Activated T-cell treated with anti-CD3 and anti-CD28 coated beads for 4 hours (primary cell): ENCODE results near the gene ADRA2C.

Experiments
- DNase-seq: peaks from one replicate; pipeline ENCODE4 v3.0.0-alpha.2; 2020

ADRA2C gene

DNA sequence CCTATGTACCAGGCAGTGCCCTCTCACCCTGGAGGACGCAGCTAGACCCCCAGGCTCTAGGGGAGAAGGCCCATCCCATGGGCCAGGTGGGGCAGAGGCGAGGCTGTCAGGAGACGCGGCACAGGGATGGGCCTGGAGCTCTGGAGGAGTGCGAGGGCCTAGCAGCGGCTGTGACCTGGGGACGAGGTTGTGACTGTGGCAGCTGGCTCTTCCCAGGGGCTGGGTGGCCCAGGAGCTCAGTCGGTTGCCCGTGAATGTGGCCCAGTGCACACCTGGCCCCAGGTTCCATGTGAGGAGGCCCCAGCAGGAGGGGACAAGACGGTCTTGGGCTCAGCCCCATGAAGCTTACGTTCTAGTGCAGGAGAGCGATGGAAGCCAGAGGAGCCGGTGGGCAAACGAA, 31.0 kb upstream of the ADRA2C start:
- DNase-seq, result no peak

DNA sequence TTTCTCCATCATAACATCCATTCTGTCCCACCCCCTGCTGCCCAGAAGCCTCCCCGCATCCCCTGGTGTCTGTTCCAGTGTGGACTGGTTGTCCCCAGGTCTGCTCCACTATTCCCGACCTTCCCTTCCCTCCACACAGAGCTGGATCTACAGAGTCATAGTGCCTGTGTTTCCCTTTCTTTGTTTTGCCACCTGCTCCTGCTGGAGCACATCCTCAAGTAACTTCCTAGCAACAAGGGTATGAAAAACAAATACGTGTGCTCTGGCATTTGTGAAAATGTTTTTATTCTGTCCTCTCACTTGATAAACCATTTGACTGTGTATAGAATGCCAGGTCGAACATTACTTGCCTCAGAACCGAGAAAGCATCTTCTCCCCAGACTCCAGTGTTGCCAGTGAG, 29.9 kb upstream of the ADRA2C start:
- DNase-seq, result no peak

DNA sequence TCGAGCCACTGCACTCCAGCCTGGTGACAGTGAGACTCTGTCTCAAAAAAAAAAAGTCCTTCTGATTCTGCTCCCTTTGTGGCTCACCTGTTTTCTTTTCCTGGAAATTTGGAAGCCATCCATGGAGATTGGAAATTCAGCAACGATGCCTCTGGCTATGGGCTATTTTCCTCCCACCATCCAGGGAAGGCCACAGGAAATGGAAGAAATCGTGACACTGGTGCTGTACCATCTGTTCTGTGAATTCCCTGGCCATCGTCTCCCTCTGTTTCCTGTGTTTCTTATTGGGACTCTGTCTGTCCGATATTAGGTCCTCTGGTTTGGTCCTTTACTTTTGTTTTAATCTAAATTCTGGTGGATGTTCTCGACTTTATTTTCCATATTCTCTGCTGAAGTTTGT, 29.4 kb upstream of the ADRA2C start:
- no peak for DNase-seq

DNA sequence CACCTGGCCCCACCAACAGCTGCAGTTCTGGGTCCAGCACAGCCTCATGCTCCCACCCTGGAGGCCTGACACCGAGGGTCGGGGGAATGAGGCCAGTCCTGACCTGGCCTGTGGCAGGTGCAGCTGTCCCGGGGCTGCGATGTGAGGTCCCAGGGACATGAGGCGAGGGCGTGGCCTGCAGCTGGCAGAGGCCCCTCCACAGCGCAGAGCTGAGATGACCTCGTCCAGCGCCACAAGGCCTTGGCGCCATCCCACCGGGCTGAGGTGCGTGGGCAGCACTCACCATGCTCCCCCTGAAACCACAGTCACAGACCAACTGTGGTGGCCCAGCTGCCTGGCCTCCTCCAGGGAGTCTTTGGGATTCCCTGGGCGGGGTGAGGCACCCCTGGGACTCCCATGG, 26.6 kb upstream of the ADRA2C start:
- DNase-seq, result no peak

DNA sequence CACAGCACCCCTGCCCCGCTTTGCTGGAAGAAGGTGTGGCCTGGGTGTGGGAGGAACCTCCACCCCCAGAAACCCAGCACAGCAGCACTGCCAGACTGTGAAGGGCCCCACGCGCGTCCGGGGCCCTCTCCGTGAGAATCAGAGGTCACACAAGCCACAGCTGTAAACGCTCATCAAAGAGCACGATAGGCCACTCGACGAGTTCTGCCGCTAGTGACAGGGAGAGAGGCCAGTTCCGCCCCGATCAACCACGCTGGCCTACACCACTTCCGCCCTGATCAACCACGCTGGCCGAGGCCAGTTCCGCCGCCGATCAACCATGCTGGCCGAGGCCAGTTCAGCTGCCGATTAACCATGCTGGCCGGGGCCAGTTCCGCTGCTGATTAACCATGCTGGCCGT, 25.9 kb upstream of the ADRA2C start:
- no peak for DNase-seq

DNA sequence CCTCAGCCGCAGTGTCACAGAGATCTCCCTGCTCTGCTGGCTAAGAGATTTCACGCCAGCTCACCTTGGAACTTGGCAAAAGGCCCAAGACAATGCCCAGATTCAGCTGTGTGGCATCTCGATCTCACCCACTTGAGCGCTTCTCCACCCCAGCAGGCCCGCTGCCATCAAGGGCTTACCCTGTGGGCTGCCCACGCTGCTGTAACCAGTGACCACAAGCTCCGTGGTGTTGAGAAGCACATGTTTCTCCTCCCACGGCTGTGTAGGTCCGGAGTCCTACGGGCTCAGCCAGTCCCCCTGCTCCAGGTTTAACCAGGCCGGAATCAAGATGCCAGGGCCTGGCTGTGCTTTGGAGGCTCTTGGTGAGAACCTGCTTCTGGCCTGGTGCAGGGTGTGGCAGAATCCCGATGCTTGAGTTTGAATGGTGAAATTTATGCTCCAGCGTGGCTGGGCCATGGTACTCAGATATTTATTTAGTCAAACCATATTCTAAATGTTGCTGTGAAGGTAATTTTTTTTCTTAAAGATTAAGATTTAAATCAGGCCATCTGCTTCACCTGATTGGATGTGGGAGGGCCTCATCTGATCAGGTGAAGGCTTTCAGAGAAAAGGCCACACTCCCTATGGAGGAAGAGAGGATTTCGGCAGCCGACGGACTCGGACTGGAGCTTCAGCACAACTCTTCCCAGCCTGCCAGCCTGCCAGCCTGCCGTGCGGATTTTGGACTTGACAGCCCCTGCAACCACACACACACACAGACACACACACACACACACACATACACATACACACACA, 24.8 kb upstream of the ADRA2C start:
- DNase-seq, result no peak

DNA sequence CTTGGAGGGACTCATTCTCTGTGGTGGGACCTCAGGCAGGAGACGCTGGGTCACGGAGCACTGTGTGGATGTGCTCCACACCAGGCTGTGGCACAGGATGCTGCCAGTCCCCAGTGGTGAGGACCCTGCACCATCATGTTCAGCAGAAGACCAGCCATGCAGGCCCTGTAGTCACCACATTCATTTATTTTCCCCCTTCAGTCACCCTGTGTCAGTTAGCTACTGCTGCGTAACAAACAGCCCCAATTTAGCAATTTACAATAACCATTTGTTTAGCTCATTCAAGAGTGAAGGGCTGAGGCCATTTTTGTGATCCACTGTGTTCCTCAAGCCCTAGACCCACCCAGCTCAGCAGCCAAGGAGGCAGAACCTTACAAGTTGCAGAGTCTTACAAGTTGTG, 23.6 kb upstream of the ADRA2C start:
- DNase-seq, result no peak

DNA sequence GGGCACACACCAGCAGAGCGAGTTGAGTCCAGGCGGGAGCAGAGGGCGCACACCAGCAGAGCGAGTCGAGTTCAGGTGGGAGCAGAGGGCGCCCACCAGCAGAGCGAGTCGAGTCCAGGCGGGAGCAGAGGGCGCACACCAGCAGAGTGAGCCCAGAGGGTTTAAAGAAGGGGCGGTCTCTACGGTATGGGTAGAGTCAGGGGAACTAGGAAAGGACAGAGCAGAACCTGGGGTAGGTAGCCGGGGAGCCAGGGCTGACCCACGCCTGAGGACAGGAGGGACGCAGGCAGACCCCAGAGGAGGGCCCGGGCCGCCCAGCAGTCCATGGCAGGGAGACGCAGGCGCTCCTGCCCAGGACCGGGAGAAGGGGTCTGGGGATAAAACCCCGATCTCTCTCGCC, 22.0 kb upstream of the ADRA2C start:
- no peak for DNase-seq

DNA sequence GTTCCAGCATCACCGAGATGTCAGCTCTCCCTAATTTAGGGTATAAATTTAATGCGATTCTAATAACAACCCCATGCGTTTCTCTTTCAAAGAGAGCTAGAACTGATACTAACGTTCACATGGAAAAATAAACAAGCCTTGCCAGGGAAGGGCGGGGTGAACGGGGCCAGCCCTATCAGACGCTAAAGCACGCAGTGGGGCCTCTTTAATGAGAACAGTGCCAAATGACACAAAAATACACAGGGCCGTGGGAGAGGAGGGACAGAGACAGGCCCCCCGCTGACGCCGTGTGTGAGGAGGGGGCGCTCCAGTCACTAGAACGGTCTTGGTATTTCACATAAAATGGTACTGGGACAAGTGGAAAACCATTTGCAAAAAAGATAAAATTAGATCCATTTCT, 21.3 kb upstream of the ADRA2C start:
- DNase-seq, result no peak

DNA sequence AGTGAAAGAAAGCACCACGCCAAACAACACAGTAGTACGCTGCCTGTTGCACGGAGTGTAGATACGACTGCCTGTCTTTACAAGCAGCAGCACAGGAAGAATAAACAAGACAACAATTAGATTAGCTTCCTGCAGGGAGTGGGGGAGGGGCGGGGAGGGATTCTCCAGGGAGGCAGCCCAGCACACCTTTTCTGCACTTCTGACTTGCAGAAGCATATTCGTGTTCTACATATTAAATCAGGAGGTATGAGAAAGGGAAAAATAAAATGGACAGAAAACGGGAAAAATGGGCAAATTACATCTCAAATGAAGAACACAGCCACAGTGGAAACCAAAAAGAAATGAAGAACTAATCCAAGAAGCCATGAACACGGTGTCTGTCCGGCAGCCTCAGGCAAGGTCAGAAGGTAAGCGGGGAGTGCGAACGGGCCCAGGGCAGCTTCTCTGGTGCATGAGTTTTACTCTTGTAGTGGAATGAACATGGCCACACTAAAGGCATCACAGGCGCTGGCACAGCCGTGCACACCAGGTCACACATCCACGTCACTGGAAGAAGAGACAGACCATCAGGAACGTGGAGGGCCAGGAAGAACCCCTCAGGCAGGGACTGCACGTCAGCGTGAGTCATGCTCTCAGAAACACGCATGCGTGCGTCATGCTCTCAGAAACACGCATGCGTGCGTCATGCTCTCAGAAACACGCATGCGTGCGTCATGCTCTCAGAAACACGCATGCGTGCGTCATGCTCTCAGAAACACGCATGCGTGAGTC, 20.1 kb upstream of the ADRA2C start:
- no peak for DNase-seq

DNA sequence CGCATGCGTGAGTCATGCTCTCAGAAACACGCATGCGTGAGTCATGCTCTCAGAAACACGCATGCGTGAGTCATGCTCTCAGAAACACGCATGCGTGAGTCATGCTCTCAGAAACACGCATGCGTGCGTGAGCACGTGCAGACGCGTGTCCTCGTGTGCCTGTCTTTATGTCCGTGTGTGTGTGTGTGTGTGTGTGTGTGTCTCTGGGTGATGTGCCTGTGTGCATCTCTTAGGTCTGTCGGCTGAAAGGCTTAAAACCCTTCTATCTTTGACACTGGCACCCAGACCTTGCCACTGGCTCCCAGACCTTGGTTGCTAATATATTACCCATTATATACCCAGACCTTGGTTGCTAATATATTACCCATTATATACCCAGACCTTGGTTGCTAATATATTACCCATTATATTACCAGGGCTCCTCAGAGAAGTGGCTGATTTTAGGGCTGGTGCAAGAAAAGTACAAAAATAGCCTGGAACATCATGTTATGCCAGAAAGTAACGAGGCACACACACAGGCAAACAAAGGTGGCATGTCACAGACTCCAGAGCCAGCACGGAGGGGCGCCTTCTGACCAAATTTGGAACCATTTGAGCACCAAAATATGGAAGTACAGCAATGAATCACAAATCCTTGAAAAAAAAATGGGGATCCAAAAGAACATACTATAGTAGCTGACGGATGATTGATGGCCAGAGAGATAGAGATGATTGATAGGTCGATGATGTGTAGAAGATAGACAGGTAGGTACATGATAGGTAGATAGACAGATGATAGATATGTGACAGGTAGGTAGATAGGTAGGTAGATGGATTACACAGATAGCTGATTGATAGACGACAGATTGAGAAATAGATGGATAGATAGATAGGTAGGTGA, 19.2 kb upstream of the ADRA2C start:
- no peak for DNase-seq

DNA sequence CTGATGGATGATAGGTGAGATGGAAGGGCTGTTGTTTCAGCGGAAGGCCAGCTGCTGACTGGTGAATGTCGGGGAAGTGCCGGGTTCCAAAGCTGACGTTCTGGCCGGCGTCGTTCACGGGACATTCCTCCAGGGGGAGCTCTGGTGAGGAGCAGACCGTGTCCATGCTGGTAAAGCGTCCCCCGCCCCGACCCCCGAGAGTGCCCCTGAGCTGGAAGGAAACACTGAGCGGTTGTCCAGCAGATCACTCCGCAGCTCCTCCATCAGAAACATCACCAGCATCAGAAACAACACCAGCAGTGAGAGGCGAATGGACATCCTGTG, 18.6 kb upstream of the ADRA2C start:
- no peak for DNase-seq

DNA sequence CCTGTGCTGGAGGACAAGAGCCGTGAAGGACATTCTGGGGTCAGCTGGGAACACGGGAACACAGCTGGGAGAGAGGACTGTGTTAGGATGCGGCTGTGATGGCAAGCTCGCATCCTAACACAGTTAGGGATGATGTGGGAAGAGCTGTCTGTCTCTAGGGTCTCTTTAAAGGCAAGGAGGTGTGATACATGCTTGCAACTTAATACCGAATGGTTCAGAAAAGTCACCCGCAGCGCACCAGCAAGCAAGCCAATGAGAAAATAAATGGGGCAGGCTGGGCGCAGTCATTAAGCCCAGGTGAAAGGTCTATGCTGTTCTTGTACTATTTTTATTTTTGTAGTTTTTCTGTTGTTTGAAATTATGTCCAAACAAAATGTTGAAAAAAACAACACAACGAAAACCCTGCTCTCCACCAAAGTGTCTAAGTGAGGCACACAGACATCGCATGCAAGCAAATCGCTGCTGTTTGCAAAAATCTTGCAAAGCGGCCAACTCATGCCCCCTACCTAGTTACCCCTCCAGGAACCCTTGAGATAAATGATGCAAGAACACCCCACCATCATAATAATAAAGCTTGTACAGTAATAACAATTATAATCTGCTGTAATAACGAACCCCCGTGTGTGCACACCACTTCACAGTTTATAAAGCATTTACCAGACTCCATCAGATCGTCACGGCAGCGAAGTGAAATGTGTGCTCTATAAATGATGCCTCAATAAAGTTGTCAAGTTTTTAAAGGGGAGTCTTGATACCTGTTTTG, 17.9 kb upstream of the ADRA2C start:
- no peak for DNase-seq

DNA sequence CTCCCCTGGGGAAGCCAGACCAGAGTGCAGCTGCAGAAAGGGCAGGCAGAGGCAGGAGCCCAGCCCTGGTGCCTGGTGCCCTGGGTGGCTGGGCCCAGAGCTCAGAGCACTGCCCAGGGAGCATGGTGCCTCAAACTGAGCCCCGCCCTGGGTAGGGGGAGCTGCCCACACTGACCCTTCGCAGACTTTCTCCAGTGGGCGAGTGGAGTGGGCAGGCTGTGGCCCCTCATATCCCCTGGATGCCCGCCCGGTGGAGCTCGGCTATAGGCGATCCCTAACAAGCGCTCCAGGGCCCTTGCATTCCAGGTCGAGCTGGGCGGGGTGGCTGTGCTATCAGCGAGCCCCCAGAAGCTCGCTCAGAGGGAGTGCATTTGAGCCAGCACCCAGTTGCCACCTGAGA, 17.1 kb upstream of the ADRA2C start:
- no peak for DNase-seq

DNA sequence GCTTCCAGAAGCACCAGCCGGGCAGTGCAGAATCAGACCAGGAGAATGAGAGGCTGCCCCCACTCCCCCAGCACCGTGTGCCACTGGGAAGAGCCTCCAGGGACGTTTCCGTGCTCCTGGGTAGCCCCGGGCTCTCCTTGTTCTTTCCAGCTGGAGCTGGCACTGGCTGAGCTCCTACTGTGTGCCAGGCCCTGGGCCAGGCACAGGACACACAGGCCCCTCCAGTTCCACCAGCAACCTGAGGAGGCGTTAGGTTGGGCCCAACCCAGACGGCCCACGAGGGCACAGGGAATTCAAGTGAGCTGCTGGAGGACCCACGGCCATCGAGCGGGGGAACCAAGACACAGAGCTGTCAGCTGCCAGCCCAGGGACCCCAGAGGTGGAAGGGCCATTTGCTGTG, 15.9 kb upstream of the ADRA2C start:
- DNase-seq, result no peak

DNA sequence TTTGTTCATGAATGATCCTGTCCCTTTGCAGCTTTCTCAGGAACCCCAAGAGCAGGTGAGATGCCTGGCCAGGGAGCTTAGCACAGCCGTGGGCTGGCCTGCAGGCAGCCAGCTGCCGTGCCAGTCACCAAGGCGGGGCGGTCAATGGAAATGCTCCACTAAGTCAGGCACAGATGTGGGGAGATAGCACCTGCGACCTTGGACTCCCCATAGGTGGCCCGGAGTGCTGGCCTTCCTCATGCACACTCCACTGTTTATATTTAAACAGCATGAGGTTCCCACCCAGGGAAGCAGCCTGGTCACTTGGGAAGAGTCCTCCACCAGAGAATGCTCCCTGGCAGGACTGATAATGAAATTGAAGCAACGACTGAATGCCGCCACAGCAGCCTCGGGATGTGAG, 14.2 kb upstream of the ADRA2C start:
- no peak for DNase-seq

DNA sequence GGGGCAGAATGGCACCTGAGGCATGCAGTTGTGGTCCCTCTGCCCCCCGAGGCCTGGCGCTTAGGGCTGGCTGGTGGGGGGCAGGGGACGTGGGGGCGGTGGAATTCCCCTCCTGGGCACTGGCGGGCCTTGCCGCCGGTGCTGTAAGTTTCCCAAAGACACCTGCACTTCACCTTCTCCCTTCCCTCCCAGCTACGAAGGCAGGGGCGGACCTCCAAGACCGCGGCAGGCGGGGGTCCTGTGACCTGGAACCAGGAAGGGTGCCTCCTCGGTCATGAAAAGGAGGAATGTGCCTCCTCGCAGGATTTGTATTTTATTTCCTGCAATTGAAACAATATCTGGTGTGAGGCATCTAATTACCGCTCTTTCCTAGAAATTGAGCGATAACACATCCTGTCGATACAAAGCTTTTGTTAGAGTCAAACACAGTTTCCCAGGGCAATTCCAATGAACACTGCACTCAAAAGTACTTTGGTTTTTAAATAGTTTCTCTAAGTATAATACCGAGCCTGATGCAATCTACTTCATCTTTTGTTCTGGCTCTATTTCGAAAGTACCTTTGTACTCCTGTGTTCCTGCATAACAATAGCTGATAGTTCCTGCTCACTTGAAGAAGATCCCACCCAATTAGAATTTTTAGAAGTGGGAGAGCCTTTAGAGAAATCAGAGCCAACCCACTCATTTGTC, 12.3 kb upstream of the ADRA2C start:
- no peak for DNase-seq

DNA sequence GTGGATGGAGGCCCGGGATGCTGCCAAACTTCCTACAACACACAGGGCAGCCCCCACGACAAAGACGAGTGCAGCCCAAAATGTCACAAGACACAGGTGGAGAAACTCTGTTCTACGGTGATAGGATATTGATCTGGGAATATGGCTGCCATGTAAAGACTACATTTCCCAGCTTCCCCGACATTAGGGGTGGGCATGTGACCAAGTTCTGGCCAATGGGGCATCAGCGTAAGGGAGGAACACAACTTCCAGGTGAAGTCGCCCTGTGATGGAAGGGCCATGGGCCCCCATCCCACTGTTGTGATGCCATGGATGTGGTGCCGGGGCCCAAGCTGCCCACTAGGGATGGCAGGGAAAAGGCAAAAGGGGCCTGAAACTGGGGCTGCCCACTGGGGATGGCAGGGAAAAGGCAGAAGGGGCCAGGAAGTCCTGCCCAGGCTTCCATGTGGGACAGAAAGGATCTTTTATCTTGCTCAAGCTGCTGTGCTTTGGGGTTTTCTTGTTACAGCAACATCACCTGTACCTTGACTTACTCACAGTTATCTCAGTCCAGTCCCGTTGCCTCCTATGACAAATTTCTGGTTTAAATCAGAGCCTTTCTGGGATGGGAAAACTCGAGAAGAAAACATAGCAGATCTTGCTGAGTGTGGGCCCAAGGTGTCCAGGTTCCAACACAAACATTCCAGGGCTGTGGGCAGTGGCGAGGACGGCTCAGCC, 9.7 kb upstream of the ADRA2C start:
- no peak for DNase-seq

DNA sequence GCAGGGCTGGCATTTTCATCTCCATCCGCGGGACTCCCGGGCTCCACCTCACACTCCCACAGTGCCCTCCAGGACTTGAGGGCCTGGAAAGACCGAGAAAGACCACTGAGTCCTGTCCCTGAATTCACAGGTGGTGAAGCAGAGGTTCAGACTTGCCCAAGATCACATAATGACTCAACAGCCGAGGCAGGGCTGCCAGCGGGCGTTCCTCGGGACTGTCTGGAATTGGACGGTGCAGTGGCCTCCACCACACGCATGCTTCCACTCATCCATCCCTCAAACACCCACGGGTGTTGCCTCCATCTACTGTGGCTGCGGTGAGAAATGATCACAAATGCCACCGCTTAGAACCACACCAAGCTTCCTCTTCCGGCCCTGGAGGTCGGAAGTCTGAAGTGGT, 6.9 kb upstream of the ADRA2C start:
- DNase-seq, result no peak

DNA sequence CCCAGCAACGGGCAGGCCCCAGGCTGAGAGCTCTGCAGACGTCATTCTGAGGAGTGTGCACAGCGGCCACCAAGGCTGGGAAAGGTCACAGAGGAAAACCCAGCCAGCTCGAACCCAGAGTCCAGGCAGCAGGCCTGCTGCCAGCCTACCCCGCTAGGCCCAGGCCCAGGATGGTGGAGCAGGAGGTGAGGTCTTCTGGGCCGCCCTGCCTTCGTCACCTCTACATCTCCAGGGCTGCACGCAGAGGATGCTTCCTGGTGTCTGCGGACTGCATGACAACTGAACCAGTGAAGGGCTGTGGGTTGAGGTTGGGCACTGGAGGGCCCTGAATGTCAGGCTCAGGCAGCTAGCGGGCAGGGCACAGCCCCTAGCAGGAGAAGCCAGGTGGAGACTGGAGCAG, 5.8 kb upstream of the ADRA2C start:
- DNase-seq, result no peak

DNA sequence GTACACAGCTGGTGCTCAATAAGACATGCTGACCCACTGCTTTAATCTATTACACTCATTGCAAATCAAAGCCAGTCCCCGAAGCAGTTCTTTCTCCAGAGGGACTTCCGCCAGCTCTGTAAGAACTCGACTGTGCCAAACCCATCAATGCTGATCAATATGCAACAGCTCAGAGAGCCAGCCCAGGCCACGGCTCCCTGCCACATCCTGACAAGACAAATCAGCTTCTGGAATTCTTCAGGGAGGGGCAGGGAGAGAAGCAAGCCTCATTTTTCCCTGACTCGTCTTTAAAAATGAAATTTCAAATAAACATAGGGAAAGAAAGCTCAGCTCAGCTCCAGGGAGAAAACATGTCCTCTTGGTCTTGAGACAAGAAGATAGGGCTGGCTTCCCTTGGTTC, 5.3 kb upstream of the ADRA2C start:
- DNase-seq, result no peak

DNA sequence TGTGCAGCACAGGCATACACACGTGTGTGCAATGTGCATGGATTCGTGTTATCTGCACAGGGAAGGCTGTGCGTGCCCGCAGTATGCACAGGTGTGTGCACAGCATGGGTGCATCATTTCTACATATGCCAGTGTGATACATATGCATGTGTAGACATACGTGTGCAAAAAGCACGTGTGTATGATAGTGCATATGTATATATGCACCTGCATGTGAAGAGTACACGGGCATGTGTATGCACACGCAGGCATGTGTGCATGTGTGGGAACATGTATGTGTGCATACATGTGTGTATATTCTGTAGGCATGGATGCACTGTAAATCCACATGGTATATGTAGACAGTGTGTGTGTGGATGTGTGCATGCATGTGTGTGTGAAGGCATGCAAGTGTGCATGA, 3.9 kb upstream of the ADRA2C start:
- DNase-seq, result no peak
